ENCODE results near the gene CCDC124. TPM values are rescaled to one million over a fixed set of nuclear protein-coding genes. Genes with fewer than 3 reads are reported as not detected.
"Not testable (repeated sequence)": the region's sequence is repeated elsewhere in the genome, so short reads cannot be mapped to it uniquely, and the experiment has no call there.

The CCDC124 gene
- total RNA-seq, 3 donors from 2014 or later = 228 to 261 (median 236) TPM

DNA sequence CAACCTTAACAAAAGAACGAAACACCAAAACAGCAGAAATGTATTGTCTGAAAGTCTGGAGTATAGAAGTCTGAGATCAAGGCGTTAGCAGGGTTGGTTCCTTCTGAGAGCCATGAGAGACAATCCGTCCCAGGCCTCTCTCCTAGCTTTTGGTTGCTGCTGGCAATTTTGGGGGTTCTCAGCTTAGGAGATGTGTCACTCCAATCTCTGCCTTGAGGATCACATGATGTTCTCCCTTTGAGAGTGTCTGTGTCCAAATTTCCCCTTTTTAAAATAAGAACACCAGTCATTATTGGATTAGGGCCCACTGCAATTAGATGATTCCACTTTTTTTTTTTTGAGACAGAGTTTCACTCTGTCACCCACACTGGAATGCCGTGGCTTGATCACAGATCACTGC lies 44.2 kb downstream of the CCDC124 start:
- no peak for ATAC-seq
- no peak for DNase-seq
- peaks cover 17% of the 10 kb centered on the region for H3K27me3 Mint-ChIP-seq (ENCODE audit: low read depth)
- no peaks in the 10 kb centered on the region for H3K9me3 Mint-ChIP-seq
- H3K4me3 Mint-ChIP-seq = no peak overlapping the region
- H3K36me3 Mint-ChIP-seq (ENCODE audit: insufficient read depth) = no peaks in the 10 kb centered on the region
- H3K4me1 Mint-ChIP-seq (ENCODE audit: low read depth) = peaks cover 3% of the 10 kb centered on the region

DNA sequence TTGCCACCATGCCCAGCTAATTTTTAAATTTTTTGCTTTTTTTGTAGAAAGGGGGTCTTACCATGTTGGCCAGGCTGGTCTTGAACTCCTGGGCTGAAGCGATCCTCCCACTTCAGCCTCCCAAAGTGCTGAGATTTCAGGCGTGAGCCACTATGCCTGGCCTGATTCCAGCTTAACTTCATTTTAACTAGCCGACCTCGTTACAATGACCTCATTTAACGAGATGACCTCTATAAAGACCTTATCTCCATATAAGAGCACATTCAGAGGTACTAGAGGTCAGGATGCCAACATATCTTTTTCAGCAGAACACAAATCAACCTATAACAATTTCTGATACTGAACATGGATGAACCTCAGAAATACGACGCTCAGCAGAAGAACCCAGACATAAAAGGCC lies 44.7 kb downstream of the CCDC124 start:
- Mint-ChIP-seq H3K9me3 (no peaks in the 10 kb centered on the region), H3K4me3 (no peak overlapping the region), H3K36me3 (ENCODE audit: insufficient read depth) (no peaks in the 10 kb centered on the region), H3K27me3 (ENCODE audit: low read depth) (peaks cover 18% of the 10 kb centered on the region), H3K4me1 (ENCODE audit: low read depth) (peaks cover 3% of the 10 kb centered on the region)
- ATAC-seq (no peak), DNase-seq (no peak)

DNA sequence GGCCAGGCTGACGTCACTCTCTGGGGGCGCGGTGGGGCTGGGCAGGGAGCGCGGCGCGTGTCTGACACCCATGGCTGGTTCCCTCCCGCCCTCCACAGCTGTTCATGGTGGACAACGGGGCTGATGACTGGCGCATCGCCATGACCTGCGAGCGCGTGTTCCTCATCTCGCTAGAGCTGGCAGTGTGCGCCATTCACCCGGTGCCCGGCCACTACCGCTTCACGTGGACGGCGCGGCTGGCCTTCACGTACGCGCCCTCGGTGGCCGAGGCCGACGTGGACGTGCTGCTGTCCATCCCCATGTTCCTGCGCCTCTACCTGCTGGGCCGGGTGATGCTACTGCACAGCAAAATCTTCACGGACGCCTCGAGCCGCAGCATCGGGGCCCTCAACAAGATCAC lies 48.8 kb downstream of the CCDC124 start:
- DNase-seq (no peak), ATAC-seq (no peak)
- Mint-ChIP-seq H3K4me1 (ENCODE audit: low read depth) (peaks cover 3% of the 10 kb centered on the region), H3K27me3 (ENCODE audit: low read depth) (peaks cover 19% of the 10 kb centered on the region), H3K36me3 (ENCODE audit: insufficient read depth) (no peaks in the 10 kb centered on the region), H3K4me3 (no peak overlapping the region), H3K9me3 (no peaks in the 10 kb centered on the region)

DNA sequence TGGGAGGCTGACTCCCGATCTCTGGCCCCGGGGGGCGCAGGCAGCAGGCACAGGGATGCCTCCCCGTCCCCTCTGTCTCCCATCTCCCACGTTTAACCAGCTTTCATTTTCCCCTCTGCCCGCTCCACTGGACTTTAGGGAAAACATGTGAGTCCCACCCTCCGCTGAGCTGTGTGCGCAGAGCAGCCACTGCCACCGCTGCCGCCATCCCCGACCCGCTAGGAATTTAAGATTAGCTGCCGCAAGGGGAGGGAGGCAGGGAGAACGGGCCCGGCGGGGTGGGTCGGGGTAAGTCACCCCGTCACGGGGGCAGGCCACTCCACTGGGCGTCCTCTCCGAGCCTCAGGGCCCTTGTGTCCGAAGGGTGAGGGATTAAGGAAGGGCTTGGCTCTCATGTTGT lies 49.6 kb downstream of the CCDC124 start:
- ATAC-seq (no peak), DNase-seq (no peak)
- H3K9me3 Mint-ChIP-seq = no peaks in the 10 kb centered on the region
- H3K36me3 Mint-ChIP-seq (ENCODE audit: insufficient read depth) = no peaks in the 10 kb centered on the region
- no peak overlapping the region for H3K4me3 Mint-ChIP-seq
- H3K4me1 Mint-ChIP-seq (ENCODE audit: low read depth) = peaks cover 3% of the 10 kb centered on the region
- peaks cover 19% of the 10 kb centered on the region for H3K27me3 Mint-ChIP-seq (ENCODE audit: low read depth)

DNA sequence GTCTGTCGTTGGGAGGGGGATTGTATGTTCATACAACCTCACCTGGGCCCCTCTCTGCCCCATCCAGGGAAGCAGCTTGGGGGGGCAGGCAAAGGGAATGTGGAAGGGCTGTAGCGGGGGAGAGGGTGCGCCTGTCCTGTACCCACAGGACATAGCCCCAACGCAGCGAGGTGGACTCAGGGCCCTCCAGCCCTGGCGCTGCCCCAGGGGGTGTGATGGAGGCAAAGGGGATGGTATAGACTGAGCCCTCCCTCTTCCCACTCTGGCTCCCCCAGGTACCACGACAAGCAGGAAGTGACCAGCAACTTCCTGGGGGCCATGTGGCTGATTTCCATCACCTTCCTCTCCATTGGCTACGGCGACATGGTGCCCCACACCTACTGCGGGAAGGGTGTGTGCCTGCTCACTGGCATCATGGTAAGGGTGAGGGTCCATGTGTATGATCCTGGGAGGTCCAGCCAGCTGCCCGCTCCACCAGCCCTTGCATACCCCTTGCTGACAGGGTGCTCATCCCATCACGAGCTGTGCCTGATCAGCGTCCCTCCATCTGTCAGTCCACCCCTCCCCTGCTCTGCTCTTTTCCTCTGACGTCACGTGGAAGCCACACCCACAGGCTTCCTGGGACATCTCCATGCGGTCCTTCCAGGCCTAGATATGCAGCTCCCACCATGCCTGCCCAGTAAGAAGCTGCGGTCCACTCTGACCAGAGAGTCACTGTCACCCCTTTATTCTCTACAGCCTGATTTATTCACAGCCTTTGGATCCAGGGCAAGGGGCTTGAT lies 52.4 kb downstream of the CCDC124 start:
- ATAC-seq (no peak), DNase-seq (no peak)
- Mint-ChIP-seq H3K4me3 (no peak overlapping the region), H3K36me3 (ENCODE audit: insufficient read depth) (no peaks in the 10 kb centered on the region), H3K9me3 (no peaks in the 10 kb centered on the region), H3K4me1 (ENCODE audit: low read depth) (peaks cover 2% of the 10 kb centered on the region), H3K27me3 (ENCODE audit: low read depth) (peaks cover 12% of the 10 kb centered on the region)

GRCh38 chr19:17986569-17986968 lies 53.8 kb downstream of the CCDC124 start:
- H3K4me3 Mint-ChIP-seq; H3K9me3 Mint-ChIP-seq; ATAC-seq; H3K4me1 Mint-ChIP-seq (ENCODE audit: low read depth); DNase-seq; H3K36me3 Mint-ChIP-seq (ENCODE audit: insufficient read depth); H3K27me3 Mint-ChIP-seq (ENCODE audit: low read depth): not testable (repeated sequence)

- ATAC-seq = no peak
Observed at GRCh38 chr19:17988161-17988560, 55.3 kb downstream of the CCDC124 start.

GRCh38 chr19:17989425-17990094 lies 56.7 kb downstream of the CCDC124 start:
- no peak overlapping the region for H3K4me3 Mint-ChIP-seq

More at GRCh38 chr19:17988161-17988560, 55.3 kb downstream of the CCDC124 start:
- no peak for DNase-seq
- no peaks in the 10 kb centered on the region for H3K36me3 Mint-ChIP-seq (ENCODE audit: insufficient read depth)
- H3K4me1 Mint-ChIP-seq (ENCODE audit: low read depth) = no peaks in the 10 kb centered on the region
- no peaks in the 10 kb centered on the region for H3K9me3 Mint-ChIP-seq
- no peak overlapping the region for H3K4me3 Mint-ChIP-seq
- H3K27me3 Mint-ChIP-seq (ENCODE audit: low read depth) = peaks cover 2% of the 10 kb centered on the region

GRCh38 chr19:17993076-17993813 lies 60.4 kb downstream of the CCDC124 start:
- Mint-ChIP-seq H3K9me3 (no peaks in the 10 kb centered on the region), H3K4me1 (ENCODE audit: low read depth) (no peaks in the 10 kb centered on the region), H3K4me3 (no peak overlapping the region), H3K36me3 (ENCODE audit: insufficient read depth) (no peaks in the 10 kb centered on the region), H3K27me3 (ENCODE audit: low read depth) (peaks cover 2% of the 10 kb centered on the region)
- no peak for ATAC-seq
- no peak for DNase-seq

More at GRCh38 chr19:17989425-17990094, 56.7 kb downstream of the CCDC124 start:
- Mint-ChIP-seq H3K36me3 (ENCODE audit: insufficient read depth) (no peaks in the 10 kb centered on the region), H3K4me1 (ENCODE audit: low read depth) (no peaks in the 10 kb centered on the region), H3K9me3 (no peaks in the 10 kb centered on the region), H3K27me3 (ENCODE audit: low read depth) (peaks cover 2% of the 10 kb centered on the region)
- ATAC-seq (no peak), DNase-seq (no peak)

Other genes with a start within 250 kb of the CCDC124 start
- gene UNC13A, start 244.7 kb upstream of the CCDC124 start, total RNA-seq = under 1 TPM in 2 of 3 donors, not detected in 1; 0.08 to 0.15 TPM
- gene MAP1S, start 213.5 kb upstream of the CCDC124 start, total RNA-seq = 10 to 100 TPM; 75.7 to 81.4 (median 79.3) TPM
- 10 to 100 TPM; 53.0 to 60.4 (median 56.2) TPM for gene FCHO1, start 181.5 kb upstream of the CCDC124 start, total RNA-seq
- under 1 TPM; 0.38 to 0.52 (median 0.45) TPM for gene B3GNT3, start 137.9 kb upstream of the CCDC124 start, total RNA-seq
- 1 to 10 TPM; 8.1 to 9.4 (median 9.1) TPM for gene INSL3, start 111.5 kb upstream of the CCDC124 start, total RNA-seq
- gene JAK3, start 85.0 kb upstream of the CCDC124 start, total RNA-seq = 100 to 1,000 TPM; 181 to 220 (median 189) TPM
- gene RPL18A, start 73.1 kb upstream of the CCDC124 start, total RNA-seq = 1,000 to 10,000 TPM; 4,001 to 4,060 (median 4,048) TPM
- 1 to 10 TPM in 2 of 3 donors, under 1 TPM in 1; 0.98 to 1.6 (median 1.1) TPM for gene SLC5A5, start 61.1 kb upstream of the CCDC124 start, total RNA-seq
- under 1 TPM in 2 of 3 donors, not detected in 1; 0.24 to 0.32 TPM for gene KCNN1, start 34.1 kb downstream of the CCDC124 start, total RNA-seq
- 10 to 100 TPM; 19.4 to 24.4 (median 22.4) TPM for gene ARRDC2, start 75.2 kb downstream of the CCDC124 start, total RNA-seq
- 10 to 100 TPM; 10.4 to 16.1 (median 14.8) TPM for gene IL12RB1, start 153.9 kb downstream of the CCDC124 start, total RNA-seq
- gene MAST3, start 164.8 kb downstream of the CCDC124 start, total RNA-seq = 10 to 100 TPM; 10.4 to 11.1 (median 10.7) TPM
- 10 to 100 TPM; 16.5 to 21.4 (median 19.6) TPM for gene PIK3R2, start 220.1 kb downstream of the CCDC124 start, total RNA-seq
- gene IFI30, start 240.8 kb downstream of the CCDC124 start, total RNA-seq = 10 to 100 TPM; 13.6 to 36.7 (median 13.8) TPM

Data from activated T-cell treated with anti-CD3 and anti-CD28 coated beads, Interleukin-2, amount 50 U/mL, for 4 hours (primary cell).